BE2C (cell line): ENCODE results near the gene SERPINA4.

Experiments
- DNase-seq: peaks from one replicate; pipeline ENCODE4 v3.0.0-alpha.2; 2020
- H3K27me3 ChIP-seq: fragments of 250-450 bp; sonication (Bioruptor Pico); 2 replicates; pipeline ENCODE4 v1.5.1; 2020; ENCODE audit warnings: mild to moderate bottlenecking
- H3K36me3 ChIP-seq: fragments of 250-450 bp; sonication (Bioruptor Pico); 2 replicates; pipeline ENCODE4 v1.5.1; 2020; ENCODE audit warnings: mild to moderate bottlenecking
- H3K4me1 ChIP-seq: fragments of 250-450 bp; sonication (Bioruptor Pico); 2 replicates; pipeline ENCODE4 v1.5.1; 2020
- H3K4me3 ChIP-seq: 2 replicates; pipeline ENCODE4 v1.5.1; 2011; ENCODE audit warnings: low read depth, low read length
- H3K9me3 ChIP-seq: fragments of 250-450 bp; sonication (Bioruptor Pico); 2 replicates; pipeline ENCODE4 v1.5.1; 2020
- CTCF ChIP-seq: IDR thresholded peaks from 2 replicates; pipeline ENCODE4 v1.5.1; 2012; ENCODE audit warnings: mild to moderate bottlenecking, low read depth, low read length

The SERPINA4 gene

DNA sequence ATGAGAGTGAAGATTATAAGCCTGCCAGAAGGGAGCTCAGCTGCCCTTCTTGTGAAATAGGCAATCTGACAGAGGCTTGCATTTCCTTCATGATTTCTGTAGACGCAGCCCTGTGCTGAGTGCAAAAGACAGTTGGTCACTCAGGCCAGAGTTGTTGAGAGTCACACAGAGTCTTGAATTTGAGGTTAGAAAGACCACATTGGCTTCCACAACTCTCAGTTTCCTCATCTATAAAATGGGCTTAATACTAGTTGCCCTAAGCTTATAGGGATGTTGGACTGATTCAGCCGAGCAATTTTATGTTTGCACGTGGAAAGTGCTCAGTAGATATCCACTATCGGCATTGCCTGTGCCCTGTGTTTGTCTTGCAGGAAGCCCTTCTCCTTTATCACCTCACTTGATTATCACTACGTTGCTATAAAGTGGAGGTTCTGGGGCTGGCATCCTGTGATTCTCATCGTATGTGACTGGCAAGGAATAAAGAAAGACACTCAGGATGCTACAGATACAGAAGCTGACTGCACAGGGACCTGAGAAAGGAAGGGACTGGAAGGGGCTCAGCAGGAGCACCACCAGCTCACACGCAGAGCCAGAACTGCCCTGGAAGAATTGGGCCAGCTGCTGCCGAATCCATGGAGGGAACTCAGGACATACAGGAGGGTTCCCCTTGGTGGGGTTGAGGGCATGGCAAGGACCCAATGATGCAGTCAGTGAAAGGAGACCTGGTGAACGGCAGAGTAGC, 19.8 kb upstream of the SERPINA4 start:
- no peaks in the 10 kb centered on the region for H3K4me1 ChIP-seq
- no peaks in the 10 kb centered on the region for H3K9me3 ChIP-seq
- H3K27me3 ChIP-seq: no peaks in the 10 kb centered on the region
- H3K36me3 ChIP-seq: no peaks in the 10 kb centered on the region
- H3K4me3 ChIP-seq: no peak overlapping the region
- DNase-seq: no peak
- no peak for TF ChIP-seq CTCF

DNA sequence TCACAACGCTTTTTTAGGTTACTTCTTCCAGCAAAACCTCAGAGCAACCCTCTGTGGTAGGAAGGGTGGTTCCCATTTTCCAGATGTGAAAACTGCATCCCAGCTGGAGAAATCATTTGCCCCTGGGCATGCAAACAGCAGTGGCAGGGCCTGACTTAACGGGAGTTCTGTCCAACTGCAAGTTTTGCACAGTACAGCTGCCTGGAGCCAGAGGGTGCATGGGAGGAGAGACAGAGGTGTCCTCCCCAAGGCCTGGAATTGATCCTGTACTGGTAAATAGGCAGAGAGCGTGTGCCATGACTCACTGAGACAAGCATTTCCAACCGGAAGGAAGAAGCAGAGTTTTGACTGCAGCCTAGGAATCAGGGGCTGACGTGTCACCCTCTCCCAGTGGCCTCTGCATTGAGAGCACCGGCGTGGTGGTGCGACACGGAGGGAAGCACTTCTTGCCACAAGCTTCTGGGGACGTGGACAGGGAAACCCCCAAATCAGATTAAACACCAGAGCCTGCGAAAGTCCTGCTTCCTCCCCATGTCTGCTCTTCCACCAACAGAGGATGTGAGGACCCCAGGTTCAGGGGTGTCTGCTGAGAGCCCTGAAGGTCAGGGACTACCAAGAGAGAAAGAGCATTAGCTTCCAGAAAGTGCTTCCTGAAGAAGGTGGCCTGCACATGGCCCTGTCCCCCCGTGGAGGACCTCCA, 19.0 kb upstream of the SERPINA4 start:
- DNase-seq: no peak
- TF ChIP-seq CTCF: no peak
- H3K27me3 ChIP-seq: no peaks in the 10 kb centered on the region
- no peaks in the 10 kb centered on the region for H3K4me1 ChIP-seq
- no peaks in the 10 kb centered on the region for H3K36me3 ChIP-seq
- no peaks in the 10 kb centered on the region for H3K9me3 ChIP-seq
- H3K4me3 ChIP-seq: no peak overlapping the region

DNA sequence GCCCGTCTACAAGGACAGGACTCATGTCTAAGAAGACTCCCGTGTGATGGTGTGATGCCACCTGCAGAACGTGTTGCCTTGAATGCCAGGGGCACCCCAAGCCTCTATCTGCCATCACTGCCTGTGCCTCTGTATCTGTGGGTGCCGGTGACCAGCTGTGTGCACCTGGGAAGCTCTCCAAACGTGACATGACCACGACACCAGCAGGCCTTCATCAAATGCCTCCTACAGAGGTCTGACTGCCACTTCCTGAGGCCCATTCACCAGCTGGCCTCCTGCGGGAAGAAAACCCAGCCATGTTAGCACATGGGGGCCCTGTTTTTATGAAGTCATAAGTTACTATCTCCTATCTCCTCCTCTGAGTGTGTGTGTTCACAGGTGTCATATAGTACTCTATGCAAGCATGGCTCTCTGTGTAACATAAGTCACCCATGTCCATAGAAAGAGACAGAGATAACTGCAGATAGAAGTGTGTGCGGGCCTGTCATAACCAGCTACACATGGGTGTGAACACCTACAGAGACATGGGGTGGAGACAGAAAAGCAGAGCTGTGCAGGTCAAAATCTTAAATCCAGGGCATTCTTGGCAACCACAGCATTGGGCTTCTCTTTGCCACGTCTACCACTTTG, 18.3 kb upstream of the SERPINA4 start:
- H3K4me1 ChIP-seq: no peaks in the 10 kb centered on the region
- no peak for DNase-seq

GRCh38 chr14:94543449-94544124, 17.7 kb upstream of the SERPINA4 start:
- H3K9me3 ChIP-seq: no peaks in the 10 kb centered on the region
- no peak for DNase-seq
- no peaks in the 10 kb centered on the region for H3K27me3 ChIP-seq
- H3K4me3 ChIP-seq: no peak overlapping the region
- H3K4me1 ChIP-seq: no peaks in the 10 kb centered on the region
- TF ChIP-seq CTCF: no peak
- no peaks in the 10 kb centered on the region for H3K36me3 ChIP-seq

More for the DNA sequence above, 18.3 kb upstream of the SERPINA4 start:
- no peak for TF ChIP-seq CTCF
- Histone ChIP-seq H3K9me3 (no peaks in the 10 kb centered on the region), H3K27me3 (no peaks in the 10 kb centered on the region), H3K4me3 (no peak overlapping the region), H3K36me3 (no peaks in the 10 kb centered on the region)

- no peaks in the 10 kb centered on the region for H3K9me3 ChIP-seq
- H3K36me3 ChIP-seq: no peaks in the 10 kb centered on the region
- no peak for DNase-seq
- no peak for TF ChIP-seq CTCF
- H3K27me3 ChIP-seq: no peaks in the 10 kb centered on the region
- H3K4me1 ChIP-seq: no peaks in the 10 kb centered on the region
- H3K4me3 ChIP-seq: no peak overlapping the region
These were observed 16.5 kb upstream of the SERPINA4 start for GRCh38 chr14:94544726-94545125.
